Omental fat pad (tissue), 4 donors: ENCODE results near the gene SCARB2. TPM values are rescaled to one million over a fixed set of nuclear protein-coding genes. Genes with fewer than 3 reads are reported as not detected.
"Not testable (repeated sequence)": the region's sequence is repeated elsewhere in the genome, so short reads cannot be mapped to it uniquely, and the experiment has no call there.

Source experiments
- ATAC-seq: fragments of 150-250 bp; one replicate; pipeline ENCODE4 v1.9.1; 2016; ENCODE audit warnings: mild to moderate bottlenecking, moderate library complexity; ENCODE audit not compliant: low FRiP score
- DNase-seq: peaks from one replicate; pipeline ENCODE4 v3.0.0-alpha.2; 2019; ENCODE audit warnings: low spot score
- CTCF ChIP-seq, 3 donors: fragments of 450-650 bp; IDR thresholded peaks; one replicate each; pipeline ENCODE4 v1.5.1; 2016 to 2017; ENCODE audit warnings: antibody characterized with exemption in 3 of 3, mild to moderate bottlenecking in 3 of 3, moderate library complexity in 2 of 3
- total RNA-seq, 4 donors: library from RNA; depleted of rRNA; stranded (reverse); fragments of >200 nt; gene quantifications; one replicate each; pipeline ENCODE4 v1.1.0, GENCODE V29; 2016

The SCARB2 gene
- total RNA-seq, 4 donors from 2014 or later = 106 to 174 (median 172) TPM

- ATAC-seq = no peak
- TF ChIP-seq CTCF (IDR thresholded peaks at IDR 0.05) = no peak
- no peak for DNase-seq
Observed at GRCh38 chr4:76252271-76252653, 38.6 kb upstream of the SCARB2 start.

GRCh38 chr4:76251441-76252270, 38.0 kb upstream of the SCARB2 start, which contains the start of gene FAM47E:
FAM47E (plus strand) TSS chr4:76251721; CDS start chr4:76251747, 26 bp downstream.
- ATAC-seq (peak; percentile 90), DNase-seq (no peak)
- no peak for TF ChIP-seq CTCF (IDR thresholded peaks at IDR 0.05)

GRCh38 chr4:76250962-76251361, 37.3 kb upstream of the SCARB2 start:
- TF ChIP-seq CTCF (IDR thresholded peaks at IDR 0.05) = no peak

GRCh38 chr4:76246852-76247251, 33.2 kb upstream of the SCARB2 start:
- DNase-seq = no peak
- ATAC-seq = no peak
- no peak for TF ChIP-seq CTCF (IDR thresholded peaks at IDR 0.05)

More at GRCh38 chr4:76250962-76251361, 37.3 kb upstream of the SCARB2 start:
- DNase-seq = no peak
- no peak for ATAC-seq

GRCh38 chr4:76246025-76246424, 32.4 kb upstream of the SCARB2 start:
- DNase-seq = no peak
- no peak for TF ChIP-seq CTCF (IDR thresholded peaks at IDR 0.05)
- ATAC-seq = no peak

GRCh38 chr4:76243877-76244276, 30.3 kb upstream of the SCARB2 start:
- not testable (repeated sequence) for DNase-seq, ATAC-seq

GRCh38 chr4:76240236-76240635, 26.6 kb upstream of the SCARB2 start:
- DNase-seq (no peak), ATAC-seq (no peak)
- no peak for TF ChIP-seq CTCF (IDR thresholded peaks at IDR 0.05)
